IMR-90 (cell line): ENCODE data around the gene SPI1. TPM values are rescaled to one million over a fixed set of nuclear protein-coding genes. Genes with fewer than 3 reads are reported as not detected.
A peak's percentile ranks its signal among the peaks of the same experiment; 100 is the strongest.

Experiments used
- ATAC-seq: fragments of 200-7000 bp; cut with Tn5 transposase; 2 replicates; pipeline ENCODE4 v1.9.1; 2020; ENCODE audit warnings: low read depth, mild to moderate bottlenecking, moderate library complexity
- BruUV-seq: library from RNA; stranded (reverse); fragments of 400-500 nt; replicated peaks from 2 replicates; lab custom pipeline; 2021; lab: Mats Ljungman, UMichigan
- CTCF ChIA-PET: fragments of 300-600 bp; formaldehyde crosslinking; extraction: SDS; loops from one replicate; lab custom pipeline; 2021; ENCODE audit warnings: antibody characterized with exemption; lab: Yijun Ruan, JAX
- POLR2A ChIA-PET: fragments of 300-600 bp; sonication (Branson Sonifier 250); formaldehyde crosslinking; loops from one replicate; lab custom pipeline; 2022; ENCODE audit warnings: antibody characterized with exemption; ENCODE audit not compliant: unreplicated experiment; lab: Charles Lee
- DNase-seq: peaks from one replicate; pipeline ENCODE4 v3.0.0; 2013
- H2AFZ ChIP-seq: replicated peaks from 2 replicates; pipeline ENCODE3; 2013; ENCODE audit warnings: low read length, mild to moderate bottlenecking; ENCODE audit not compliant: poor library complexity
- H2AK5ac ChIP-seq: 2 replicates; pipeline ENCODE4 v1.6.1; 2013; ENCODE audit warnings: low read depth, low read length, inconsistent platforms
- H2AK9ac ChIP-seq: replicated peaks from 2 replicates; pipeline ENCODE3; 2013; ENCODE audit warnings: mild to moderate bottlenecking, low read depth, low read length, moderate library complexity; ENCODE audit not compliant: poor library complexity
- H2BK120ac ChIP-seq: 2 replicates; pipeline ENCODE4 v1.6.1; 2013; ENCODE audit warnings: low read depth, low read length, inconsistent platforms
- H2BK15ac ChIP-seq: 3 replicates; pipeline ENCODE4 v1.6.1; 2013; ENCODE audit warnings: low read depth, low read length, inconsistent platforms
- H2BK20ac ChIP-seq: 2 replicates; pipeline ENCODE4 v1.6.1; 2013; ENCODE audit warnings: low read depth, mild to moderate bottlenecking, inconsistent platforms, low read length, moderate library complexity
- H2BK5ac ChIP-seq: 2 replicates; pipeline ENCODE4 v1.6.1; 2013; ENCODE audit warnings: mild to moderate bottlenecking, low read depth, low read length, inconsistent platforms; ENCODE audit not compliant: poor library complexity, severe bottlenecking
- H3K14ac ChIP-seq: replicated peaks from 2 replicates; pipeline ENCODE4 v1.6.1; 2013; ENCODE audit warnings: low read depth, low read length, inconsistent platforms
- H3K18ac ChIP-seq: 2 replicates; pipeline ENCODE4 v1.6.1; 2013; ENCODE audit warnings: low read depth, low read length, control low read depth
- H3K23ac ChIP-seq: 2 replicates; pipeline ENCODE4 v1.6.1; 2013; ENCODE audit warnings: low read depth, low read length, inconsistent platforms
- H3K27ac ChIP-seq: 2 replicates; pipeline ENCODE4 v1.5.1; 2013; ENCODE audit warnings: mild to moderate bottlenecking, control low read depth, low read length; ENCODE audit not compliant: insufficient read depth
- H3K27me3 ChIP-seq: 2 replicates; pipeline ENCODE4 v1.6.1; 2013; ENCODE audit warnings: low read length; ENCODE audit not compliant: control insufficient read depth, insufficient read depth
- H3K36me3 ChIP-seq: 2 replicates; pipeline ENCODE4 v1.6.1; 2013; ENCODE audit warnings: low read length, mixed read lengths; ENCODE audit not compliant: control insufficient read depth, insufficient read depth
- H3K4ac ChIP-seq: 2 replicates; pipeline ENCODE4 v1.6.1; 2013; ENCODE audit warnings: low read depth, low read length, inconsistent platforms
- H3K4me1 ChIP-seq: 2 replicates; pipeline ENCODE4 v1.6.1; 2013; ENCODE audit warnings: low read length, mixed read lengths; ENCODE audit not compliant: control insufficient read depth, insufficient read depth
- H3K4me2 ChIP-seq: 2 replicates; pipeline ENCODE4 v1.6.1; 2013; ENCODE audit warnings: low read depth, mild to moderate bottlenecking, control low read depth, low read length, moderate library complexity
- H3K4me3 ChIP-seq: 2 replicates; pipeline ENCODE4 v1.5.1; 2013; ENCODE audit warnings: low read depth, mild to moderate bottlenecking, control low read depth, low read length, moderate library complexity; ENCODE audit not compliant: insufficient read depth
- H3K56ac ChIP-seq: 2 replicates; pipeline ENCODE4 v1.6.1; 2013; ENCODE audit warnings: low read length, inconsistent platforms; ENCODE audit not compliant: insufficient read depth; ENCODE audit errors: extremely low read depth
- H3K79me1 ChIP-seq, 2 experiments: 2 replicates each; pipeline ENCODE4 v1.6.1; 2013; ENCODE audit warnings: low read length in 2 of 2, inconsistent platforms in 1 of 2, low read depth in 1 of 2
- H3K9ac ChIP-seq: 2 replicates; pipeline ENCODE4 v1.6.1; 2013; ENCODE audit warnings: low read depth, low read length, control low read depth
- H3K9me1 ChIP-seq: 2 replicates; pipeline ENCODE4 v1.6.1; 2013; ENCODE audit warnings: low read length, inconsistent platforms; ENCODE audit not compliant: insufficient read depth
- H3K9me3 ChIP-seq: 2 replicates; pipeline ENCODE4 v1.6.1; 2013; ENCODE audit warnings: low read length; ENCODE audit not compliant: control insufficient read depth, insufficient read depth
- H4K20me1 ChIP-seq: 2 replicates; pipeline ENCODE4 v1.6.1; 2013; ENCODE audit warnings: low read length, inconsistent platforms; ENCODE audit not compliant: insufficient read depth
- H4K5ac ChIP-seq: 2 replicates; pipeline ENCODE4 v1.6.1; 2013; ENCODE audit warnings: mild to moderate bottlenecking, low read depth, low read length, control low read depth
- H4K8ac ChIP-seq, 2 experiments: 2 replicates each; pipeline ENCODE4 v1.6.1; 2013; ENCODE audit warnings: low read depth in 2 of 2, low read length in 2 of 2, control low read depth in 1 of 2, inconsistent platforms in 1 of 2
- H4K91ac ChIP-seq: 2 replicates; pipeline ENCODE4 v1.6.1; 2013; ENCODE audit warnings: low read depth, low read length, inconsistent platforms; ENCODE audit not compliant: insufficient read depth
- BHLHE40 ChIP-seq: fragments of 150-350 bp; IDR thresholded peaks from 2 replicates; pipeline ENCODE4 v1.6.1; 2016; ENCODE audit warnings: mild to moderate bottlenecking, low read depth, low read length
- CHD1 ChIP-seq: IDR thresholded peaks from 2 replicates; pipeline ENCODE4 v1.6.1; 2012; ENCODE audit warnings: low read depth, low read length, improper control_type of control experiment
- CTCF ChIP-seq: conservative IDR thresholded peaks from 2 replicates; pipeline ENCODE4 v1.5.1; 2012; ENCODE audit warnings: mild to moderate bottlenecking, low read depth, low read length, improper control_type of control experiment
- MAFK ChIP-seq: IDR thresholded peaks from 2 replicates; pipeline ENCODE4 v1.6.1; 2012; ENCODE audit warnings: low read depth, low read length, improper control_type of control experiment
- NFE2L2 ChIP-seq: fragments of 150-350 bp; IDR thresholded peaks from 2 replicates; pipeline ENCODE4 v1.6.1; 2016; ENCODE audit warnings: low read depth, mild to moderate bottlenecking, low read length
- RCOR1 ChIP-seq: IDR thresholded peaks from 2 replicates; pipeline ENCODE4 v1.6.1; 2012; ENCODE audit warnings: mild to moderate bottlenecking, low read length, improper control_type of control experiment; ENCODE audit not compliant: insufficient replicate concordance
- WGBS, 2 experiments: methylation state at CpG; one replicate each; pipeline versions ENCODE4 v1.1.5 to v1.1.7; 2013; ENCODE audit warnings: missing lambda C conversion rate in 2 of 2; ENCODE audit not compliant: insufficient read length in 1 of 2; ENCODE audit errors: extremely low coverage in 2 of 2; 5-methylcytosine and 5-hydroxymethylcytosine counted together
- dilution Hi-C: fragments of 300-500 bp; cut with HindIII; formaldehyde crosslinking; loops from one replicate; pipeline ENCODE4 v1.14.3; 2018; ENCODE audit warnings: low sequenced_read_pairs; ENCODE audit not compliant: unreplicated experiment
- in situ Hi-C: fragments of 300-500 bp; cut with MboI; formaldehyde crosslinking; loops from 3 replicates; pipeline ENCODE4 v1.14.3; 2019; ENCODE audit warnings: low sequenced_read_pairs, inconsistent platforms, mixed read lengths
- intact Hi-C: fragments of 100-400 bp; cut with micrococcal nuclease; formaldehyde crosslinking; loops from 2 replicates; pipeline ENCODE4 v1.10.0; 2022
- polyA plus RNA-seq, 3 experiments: library from polyadenylated mRNA; depleted of rRNA; stranded (reverse); fragments of >200 nt; gene quantifications; 2 replicates each; pipeline ENCODE4 v1.2.3, GENCODE V29; 2012; ENCODE audit warnings: low replicate concordance in 1 of 3
- total RNA-seq: library from RNA; depleted of rRNA; stranded (reverse); fragments of >200 nt; gene quantifications from 2 replicates; pipeline ENCODE4 v1.2.3, GENCODE V29; 2012

The SPI1 gene
- total and polyA plus RNA-seq, 2 of the 4 experiments (the other 2 are of a cell fraction), result not detected

GRCh38 chr11:47351156-47352126, 26.9 kb downstream of the SPI1 start:
- H2BK20ac ChIP-seq, result no peak overlapping the region
- ChIA-PET CTCF (no interaction called here), POLR2A (no interaction called here)
- H3K14ac ChIP-seq, result no peak overlapping the region
- no peak overlapping the region for H4K8ac ChIP-seq
- H2AK9ac ChIP-seq, result no peak overlapping the region
- no peaks in the 10 kb centered on the region for H3K9me3 ChIP-seq
- ATAC-seq, result no peak
- H2BK5ac ChIP-seq, result no peak overlapping the region
- 83% methylated on average over 19 of the region's 29 CpGs; no CpG with 5 or more reads in 1 of the 2 experiments for WGBS, 2 experiments
- H2AFZ ChIP-seq, result peak overlapping the region; percentile 53
- H4K91ac ChIP-seq, result no peak overlapping the region
- TF ChIP-seq CTCF (no peak), BHLHE40 (no peak), NFE2L2 (no peak), CHD1 (no peak), MAFK (no peak), RCOR1 (no peak)
- H3K18ac ChIP-seq, result no peak overlapping the region
- no peak overlapping the region for H3K4me2 ChIP-seq
- dilution Hi-C loops, result no loop called here
- BruUV-seq, result no TSS peak
- intact Hi-C loops, result no loop called here
- no peak overlapping the region for H2BK15ac ChIP-seq
- no peaks in the 10 kb centered on the region for H3K36me3 ChIP-seq
- H3K56ac ChIP-seq, result no peak overlapping the region
- no peak for DNase-seq
- H4K5ac ChIP-seq, result no peak overlapping the region
- no peak overlapping the region for H3K4me3 ChIP-seq
- H2BK120ac ChIP-seq, result no peak overlapping the region
- H3K27me3 ChIP-seq, result peaks cover 14% of the 10 kb centered on the region
- H3K23ac ChIP-seq, result no peak overlapping the region
- no peak overlapping the region for H3K4ac ChIP-seq
- H3K27ac ChIP-seq, result no peak overlapping the region
- no peaks in the 10 kb centered on the region; the same call in 1 of the 2 replicates for H4K20me1 ChIP-seq
- no peaks in the 10 kb centered on the region for H3K4me1 ChIP-seq
- H3K9ac ChIP-seq, result no peak overlapping the region
- peaks cover 10% of the 10 kb centered on the region for H3K9me1 ChIP-seq
- H2AK5ac ChIP-seq, result no peak overlapping the region
- in situ Hi-C loops, result loop anchor here (25.0 kb wide), 1 partner anchor 464 kb away; no protein-coding TSS in a partner anchor
- peaks cover 0 to 2% of the 10 kb centered on the region in 2 experiments; a peak in 1 of 4 replicates for H3K79me1 ChIP-seq
